IPS-18a (cell line): Measurements from ENCODE around the gene OGDH.

Experiments used
- H3K27ac ChIP-seq: one replicate; pipeline ENCODE4 v1.5.1; 2013; ENCODE audit warnings: low read length
- H3K27me3 ChIP-seq: one replicate; pipeline ENCODE4 v1.6.1; 2013; ENCODE audit warnings: mild to moderate bottlenecking, low read length; ENCODE audit not compliant: control insufficient read depth, insufficient read depth
- H3K36me3 ChIP-seq: one replicate; pipeline ENCODE4 v1.6.1; 2013; ENCODE audit warnings: low read depth, low read length; ENCODE audit not compliant: control insufficient read depth
- H3K4me1 ChIP-seq: one replicate; pipeline ENCODE4 v1.6.1; 2013; ENCODE audit warnings: low read depth, low read length; ENCODE audit not compliant: control insufficient read depth
- H3K4me3 ChIP-seq: one replicate; pipeline ENCODE4 v1.5.1; 2013; ENCODE audit warnings: low read length
- H3K9ac ChIP-seq: one replicate; pipeline ENCODE4 v1.6.1; 2013; ENCODE audit warnings: mild to moderate bottlenecking, low read length, moderate library complexity
- H3K9me3 ChIP-seq: one replicate; pipeline ENCODE4 v1.6.1; 2013; ENCODE audit warnings: low read depth, low read length; ENCODE audit not compliant: control insufficient read depth

Gene OGDH

DNA sequence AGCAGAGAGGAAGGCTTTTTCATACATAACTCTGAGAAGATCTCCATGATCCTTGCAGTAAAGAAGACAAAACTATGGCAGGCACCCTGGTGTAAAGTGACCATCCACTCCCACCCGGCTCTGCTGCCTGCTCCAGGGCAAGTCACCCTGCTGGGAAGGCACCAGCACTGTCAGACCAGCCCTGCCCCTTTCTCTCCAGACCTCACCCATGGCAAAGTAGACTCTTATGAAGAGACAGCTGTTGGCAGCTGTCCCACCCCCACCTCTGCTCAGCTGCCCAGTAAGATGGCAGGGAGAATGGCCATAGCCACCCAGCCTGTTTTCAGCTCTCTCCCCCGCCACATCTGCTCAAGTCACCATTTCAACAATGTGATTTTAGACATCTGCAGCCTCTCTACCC is 133.6 kb downstream of the OGDH start:
- H3K36me3 ChIP-seq: no peaks in the 10 kb centered on the region
- H3K4me1 ChIP-seq: no peaks in the 10 kb centered on the region
- H3K9ac ChIP-seq: no peak overlapping the region
- no peak overlapping the region for H3K27ac ChIP-seq
- H3K27me3 ChIP-seq: no peaks in the 10 kb centered on the region
- H3K4me3 ChIP-seq: no peak overlapping the region
- H3K9me3 ChIP-seq: no peaks in the 10 kb centered on the region

DNA sequence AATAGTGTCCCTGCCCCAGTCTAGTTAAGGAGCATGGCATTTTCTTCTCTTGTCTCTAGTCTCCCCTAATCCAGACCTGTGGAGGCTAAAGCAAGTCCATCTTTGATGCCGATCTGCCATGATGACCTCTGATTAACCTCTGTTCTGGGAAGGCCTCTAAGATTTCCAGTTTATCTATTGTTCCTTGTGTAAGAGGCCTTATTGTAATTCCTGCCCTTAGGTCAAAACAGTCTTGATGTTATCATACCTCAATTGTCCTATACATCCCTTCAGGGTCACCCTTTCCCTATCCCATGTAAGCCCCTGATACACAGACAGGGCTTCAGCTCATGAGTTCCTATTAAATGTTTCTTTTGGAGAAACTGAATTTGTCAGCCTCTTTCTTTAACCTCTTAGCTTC is 137.3 kb downstream of the OGDH start:
- no peaks in the 10 kb centered on the region for H3K27me3 ChIP-seq
- no peaks in the 10 kb centered on the region for H3K36me3 ChIP-seq
- H3K9ac ChIP-seq: no peak overlapping the region
- no peaks in the 10 kb centered on the region for H3K9me3 ChIP-seq
- H3K4me3 ChIP-seq: no peak overlapping the region
- no peak overlapping the region for H3K27ac ChIP-seq
- H3K4me1 ChIP-seq: peaks cover 6% of the 10 kb centered on the region

DNA sequence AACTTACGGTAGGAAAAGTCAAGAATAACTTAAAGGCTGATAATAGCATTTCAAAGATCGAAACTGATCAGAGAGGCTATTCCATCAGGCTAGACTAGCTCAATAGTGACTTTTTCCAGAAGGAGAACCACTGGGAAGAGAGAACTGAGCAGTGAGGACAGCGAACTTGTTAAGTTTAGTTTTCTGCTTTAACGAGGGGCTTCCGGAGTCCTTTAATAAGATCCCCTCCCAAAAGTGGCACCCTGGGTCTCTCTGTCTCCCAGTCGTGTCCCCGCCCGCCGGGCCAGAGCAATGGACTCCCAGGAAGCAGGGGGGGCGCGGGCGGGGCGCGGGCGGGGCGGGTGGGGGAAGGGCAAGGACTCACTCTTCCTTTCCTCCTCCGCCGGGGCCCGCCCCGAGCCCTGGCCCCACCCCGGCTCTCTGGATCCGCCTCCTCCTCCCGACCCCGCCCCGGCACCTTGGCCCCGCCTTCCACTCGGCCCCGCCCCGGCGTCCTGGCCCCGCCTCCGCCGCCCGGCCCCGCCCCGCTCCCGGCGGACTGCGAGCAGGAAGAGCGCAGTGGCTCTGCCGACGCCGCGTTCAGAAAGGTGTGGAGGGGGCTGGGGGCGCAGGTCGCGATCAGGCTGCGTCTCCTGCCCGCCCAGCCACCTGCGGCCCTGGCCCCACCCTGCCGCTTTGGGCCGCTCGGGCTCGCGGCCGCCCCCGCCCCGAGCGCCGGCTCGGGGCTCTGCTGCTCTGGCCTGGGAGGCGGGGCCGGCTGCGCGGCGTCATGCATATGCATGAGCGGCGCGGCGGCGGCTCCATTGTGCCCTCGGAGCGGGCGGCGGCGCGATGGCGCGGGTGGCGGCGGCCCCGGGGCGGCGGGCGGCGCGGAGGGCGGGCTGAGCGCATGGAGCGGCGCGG is 141.9 kb downstream of the OGDH start, which contains the start of gene ZMIZ2:
ZMIZ2 (plus strand) TSS at position 803 of the 903 bp plus-strand sequence. CDS start 7,403 bp downstream, outside the sequence.
- Histone ChIP-seq H3K27me3 (no peaks in the 10 kb centered on the region), H3K36me3 (no peaks in the 10 kb centered on the region), H3K27ac (no peak within 1 kb of the TSS), H3K9ac (peak within 1 kb of the TSS; percentile 68), H3K9me3 (no peaks in the 10 kb centered on the region), H3K4me1 (peaks cover 15% of the 10 kb centered on the region), H3K4me3 (peak within 1 kb of the TSS; percentile 87)

DNA sequence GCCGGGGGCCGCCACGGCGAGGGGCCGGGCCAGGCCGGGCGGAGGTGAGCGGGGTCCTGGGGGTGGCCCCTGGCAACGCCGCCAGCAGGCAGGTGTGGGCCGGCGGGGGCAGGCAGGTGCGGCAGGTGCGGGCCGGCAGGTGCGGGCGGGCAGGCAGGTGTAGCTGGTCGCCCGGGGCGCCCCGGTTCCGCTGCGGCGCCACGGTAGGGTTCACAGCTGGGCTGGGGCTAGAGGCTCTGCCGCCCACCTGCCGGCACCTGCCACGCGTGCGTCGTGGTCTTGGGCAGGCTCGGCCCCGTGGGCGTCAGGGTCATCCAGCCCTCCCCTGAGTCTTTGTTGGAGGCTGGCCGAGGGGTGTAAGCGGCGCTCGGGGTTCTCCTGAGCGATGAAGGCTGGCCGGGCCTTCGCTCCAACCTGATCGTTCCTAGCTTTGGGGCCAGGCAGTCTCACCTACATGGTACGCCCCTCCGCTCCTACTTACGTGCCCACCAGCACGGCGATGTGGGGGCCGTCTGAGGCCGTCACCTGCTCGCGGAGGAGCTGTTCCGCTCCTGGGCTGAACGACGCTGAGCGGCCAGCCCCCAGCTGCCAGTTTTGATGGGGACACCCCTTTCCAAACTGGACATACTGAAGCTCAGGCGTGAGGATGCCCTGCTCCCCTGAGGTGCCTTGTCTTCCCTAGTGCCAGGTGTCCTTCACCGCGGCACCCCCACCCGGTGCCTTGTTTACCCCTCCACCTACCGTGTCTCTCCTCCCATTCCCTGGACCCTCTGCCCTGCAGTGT is 142.7 kb downstream of the OGDH start:
- Histone ChIP-seq H3K4me1 (peaks cover 15% of the 10 kb centered on the region), H3K27me3 (no peaks in the 10 kb centered on the region), H3K9me3 (no peaks in the 10 kb centered on the region), H3K4me3 (peak overlapping the region; percentile 87), H3K36me3 (no peaks in the 10 kb centered on the region), H3K9ac (peak overlapping the region; percentile 68), H3K27ac (no peak overlapping the region)

DNA sequence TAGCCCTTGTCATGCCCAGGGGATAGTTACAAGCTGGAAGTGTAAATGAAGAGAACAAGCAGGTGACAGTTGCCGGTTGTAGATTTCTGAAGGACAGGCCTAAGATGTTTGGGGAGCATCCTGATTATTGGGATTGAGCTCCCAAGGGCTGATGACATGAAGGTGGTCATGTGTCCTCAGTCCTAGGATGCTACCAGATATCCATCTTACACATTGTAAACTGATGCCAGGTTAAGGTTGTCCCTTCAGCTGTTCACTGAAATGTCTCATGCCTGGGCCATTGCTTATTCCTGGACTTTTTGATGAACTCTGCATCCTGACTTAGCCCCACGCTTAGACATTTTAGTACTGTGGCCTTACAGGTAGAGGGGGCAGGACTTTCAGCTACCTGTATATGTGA is 143.6 kb downstream of the OGDH start:
- no peaks in the 10 kb centered on the region for H3K36me3 ChIP-seq
- no peaks in the 10 kb centered on the region for H3K9me3 ChIP-seq
- H3K4me3 ChIP-seq: peak overlapping the region; percentile 87
- H3K27me3 ChIP-seq: no peaks in the 10 kb centered on the region
- H3K27ac ChIP-seq: no peak overlapping the region
- peaks cover 15% of the 10 kb centered on the region for H3K4me1 ChIP-seq
- no peak overlapping the region for H3K9ac ChIP-seq

DNA sequence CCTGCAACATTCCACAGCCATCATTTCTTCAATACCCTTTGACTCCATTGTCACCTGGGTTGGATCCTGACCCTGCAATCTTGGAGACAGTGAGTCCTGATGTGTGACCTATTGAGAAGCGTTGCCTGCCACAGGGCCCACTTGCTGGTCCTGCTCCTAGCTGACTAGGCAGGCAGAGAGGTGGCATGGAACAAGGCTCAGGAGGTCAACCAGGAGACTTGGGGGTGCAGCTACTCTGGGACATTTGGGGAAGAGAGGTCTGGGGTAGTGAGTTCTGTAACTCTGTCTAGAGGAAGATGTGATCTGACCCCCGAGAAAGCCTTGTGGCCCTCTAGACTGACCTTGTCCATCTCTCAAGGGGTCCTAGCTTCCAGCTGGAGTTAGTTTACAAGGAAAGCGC is 144.0 kb downstream of the OGDH start:
- H3K36me3 ChIP-seq: no peaks in the 10 kb centered on the region
- H3K9ac ChIP-seq: no peak overlapping the region
- no peaks in the 10 kb centered on the region for H3K27me3 ChIP-seq
- peaks cover 15% of the 10 kb centered on the region for H3K4me1 ChIP-seq
- H3K27ac ChIP-seq: no peak overlapping the region
- no peak overlapping the region for H3K4me3 ChIP-seq
- H3K9me3 ChIP-seq: no peaks in the 10 kb centered on the region

DNA sequence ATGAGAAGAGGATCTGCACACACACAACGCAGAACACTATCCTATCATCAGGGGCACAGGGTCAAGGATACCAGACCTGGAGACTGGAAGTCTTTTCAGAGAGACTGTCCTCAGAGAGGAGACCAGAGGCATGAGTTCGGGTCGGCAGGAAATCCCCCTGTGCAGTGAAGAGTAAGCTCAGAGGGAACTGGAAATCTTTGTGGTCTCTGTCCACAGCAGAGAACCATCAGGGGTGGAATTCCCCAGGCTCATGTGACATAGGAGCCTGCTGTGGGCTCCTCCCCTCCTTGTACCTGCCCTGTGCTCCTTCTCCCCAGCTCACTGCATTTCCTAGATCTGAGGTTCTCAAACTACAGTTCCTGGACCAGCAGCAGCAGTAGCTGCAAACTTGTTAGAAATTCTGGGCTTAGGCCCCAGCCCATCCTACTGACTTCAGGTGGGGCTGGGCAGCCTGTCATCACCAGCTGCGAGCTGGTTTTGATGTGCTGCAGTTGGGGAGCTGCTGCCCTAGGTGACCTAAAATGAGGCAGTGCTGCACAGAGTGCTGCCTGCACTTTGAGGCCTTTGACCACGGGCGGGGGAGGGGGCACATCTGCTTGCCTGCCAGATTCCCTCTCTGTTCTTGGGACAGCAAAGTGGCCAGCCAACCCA is 144.6 kb downstream of the OGDH start:
- Histone ChIP-seq H3K9me3 (no peaks in the 10 kb centered on the region), H3K36me3 (no peaks in the 10 kb centered on the region), H3K4me3 (no peak overlapping the region), H3K27me3 (no peaks in the 10 kb centered on the region), H3K9ac (no peak overlapping the region), H3K4me1 (peaks cover 15% of the 10 kb centered on the region), H3K27ac (no peak overlapping the region)

DNA sequence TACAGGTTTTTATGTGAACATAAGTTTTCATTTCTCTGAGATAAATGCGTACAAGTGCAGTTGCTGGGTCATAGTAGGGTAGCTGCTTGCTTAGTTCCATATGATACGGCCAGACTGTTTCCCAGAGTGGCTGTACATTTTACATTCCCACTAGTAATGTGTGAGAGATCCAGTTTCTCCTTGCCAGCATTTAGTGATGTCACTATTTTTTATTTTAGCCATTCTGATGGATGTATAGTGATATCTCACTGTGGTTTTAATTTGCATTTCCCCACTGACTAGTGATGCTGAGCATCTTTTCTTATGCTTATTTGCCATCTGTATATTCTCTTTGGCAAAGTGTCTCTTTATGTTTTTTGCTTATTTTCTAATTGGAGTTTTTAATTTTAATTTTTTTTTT is 146.4 kb downstream of the OGDH start:
- Histone ChIP-seq H3K27me3 (no peaks in the 10 kb centered on the region), H3K36me3 (peaks cover 7% of the 10 kb centered on the region), H3K9me3 (no peaks in the 10 kb centered on the region), H3K9ac (no peak overlapping the region), H3K4me1 (peaks cover 12% of the 10 kb centered on the region), H3K4me3 (no peak overlapping the region), H3K27ac (no peak overlapping the region)

DNA sequence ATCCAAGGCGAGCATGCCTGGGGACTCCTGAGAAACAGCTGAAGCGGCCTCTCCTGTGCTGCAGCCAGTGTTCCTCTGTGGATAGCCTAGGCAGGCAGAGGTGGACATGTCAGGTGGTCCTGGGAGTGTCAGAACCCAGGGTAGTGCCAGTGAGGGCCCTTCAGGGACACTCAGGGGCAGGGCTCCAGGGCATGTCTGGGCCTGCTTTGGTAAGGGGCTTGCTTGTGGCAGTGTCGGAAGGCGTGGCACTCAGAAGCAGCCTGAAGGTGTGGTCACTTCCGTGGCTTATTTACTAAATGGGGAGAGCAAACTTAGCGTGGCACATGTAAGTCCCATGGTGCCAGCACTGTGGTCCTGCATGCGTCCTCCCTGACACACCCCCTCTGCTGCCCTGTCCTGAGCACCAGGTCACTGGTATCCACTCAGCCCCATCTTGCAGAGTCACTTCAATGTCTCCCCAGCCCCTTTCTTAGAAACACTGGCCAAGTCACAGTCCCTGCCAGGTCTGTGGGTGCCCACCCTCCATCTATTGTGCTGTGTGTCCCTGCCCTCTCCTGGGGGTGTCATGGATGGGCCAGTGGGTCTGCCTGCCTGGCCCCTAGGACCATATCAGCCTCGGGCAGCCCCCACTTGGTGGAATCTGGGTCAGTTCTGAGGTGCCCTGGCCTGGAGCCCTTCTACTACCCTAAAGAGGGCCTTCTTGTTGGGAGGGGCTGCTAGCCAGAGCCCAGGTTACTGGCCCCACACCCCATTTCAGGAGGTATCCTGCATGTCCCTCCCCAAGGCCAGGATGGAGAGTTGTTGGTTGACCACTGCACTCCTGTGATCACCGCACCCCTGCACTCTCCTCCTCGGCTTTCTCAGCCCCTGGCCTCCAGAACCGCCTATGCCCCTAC is 148.6 kb downstream of the OGDH start:
- Histone ChIP-seq H3K27ac (no peak overlapping the region), H3K9ac (no peak overlapping the region), H3K4me1 (peaks cover 7% of the 10 kb centered on the region), H3K27me3 (no peaks in the 10 kb centered on the region), H3K36me3 (peaks cover 11% of the 10 kb centered on the region), H3K9me3 (no peaks in the 10 kb centered on the region), H3K4me3 (no peak overlapping the region)

DNA sequence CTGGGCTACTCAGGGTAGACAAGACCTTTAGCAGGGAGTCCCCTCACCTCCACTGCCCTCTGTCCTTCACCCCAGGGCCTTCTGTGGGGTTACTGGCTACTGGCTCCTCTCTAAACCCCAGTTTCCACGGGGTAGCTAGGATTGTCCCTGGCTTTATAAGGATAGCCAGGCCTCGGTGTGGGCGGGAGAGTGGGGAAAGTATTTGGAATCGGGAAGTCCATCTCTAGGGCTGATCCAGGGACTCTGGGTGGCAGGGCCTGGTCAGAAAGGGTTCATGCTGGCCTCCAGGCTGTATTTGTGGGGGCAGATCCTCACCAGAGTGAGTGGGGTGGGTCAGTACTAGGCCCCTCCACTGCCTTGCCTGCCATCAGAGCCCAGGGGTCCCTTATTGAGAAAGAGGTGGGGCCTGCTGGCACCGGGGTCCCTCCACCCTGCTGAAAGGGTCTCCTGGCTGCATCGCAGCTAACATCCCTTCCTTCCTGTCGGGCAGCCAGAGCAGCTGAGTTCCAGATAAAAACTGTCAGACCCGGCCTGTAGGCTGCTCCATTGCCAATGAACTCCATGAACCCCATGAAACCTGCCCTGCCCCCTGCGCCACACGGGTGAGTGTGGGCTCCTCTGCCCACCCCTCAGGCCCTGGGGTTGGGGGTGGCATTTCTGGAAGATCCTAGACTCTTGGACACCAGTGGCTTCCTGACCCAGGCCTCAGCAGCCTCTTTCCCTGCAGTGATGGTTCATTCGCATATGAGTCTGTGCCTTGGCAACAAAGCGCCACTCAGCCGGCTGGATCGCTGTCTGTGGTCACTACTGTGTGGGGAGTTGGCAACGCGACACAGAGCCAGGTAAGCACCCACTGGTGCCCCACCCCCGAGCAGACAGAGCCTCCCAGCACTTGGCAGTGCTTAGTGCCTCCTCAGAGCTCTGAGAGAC is 149.5 kb downstream of the OGDH start:
- Histone ChIP-seq H3K9me3 (no peaks in the 10 kb centered on the region), H3K27ac (no peak overlapping the region), H3K9ac (no peak overlapping the region), H3K4me3 (no peak overlapping the region), H3K27me3 (no peaks in the 10 kb centered on the region), H3K36me3 (peaks cover 19% of the 10 kb centered on the region), H3K4me1 (no peaks in the 10 kb centered on the region)
